ENCODE data around the gene NFYB. TPM values are rescaled to one million over a fixed set of nuclear protein-coding genes. Genes with fewer than 3 reads are reported as not detected.
A peak's percentile ranks its signal among the peaks of the same experiment; 100 is the strongest.

NFYB gene
- total and polyA plus RNA-seq, 7 donors: 15.3 to 91.3 (median 75.2) TPM

GRCh38 chr12:104080764-104081163 is 57.2 kb downstream of the NFYB start:
- intact Hi-C loops (cut with DNase I): no loop called here
- no peak for TF ChIP-seq CTCF (IDR thresholded peaks at IDR 0.05)
- TF ChIP-seq EP300 (IDR thresholded peaks at IDR 0.05): no peak
- no peak for TF ChIP-seq POLR2A (IDR thresholded peaks at IDR 0.05)
- no peak for TF ChIP-seq POLR2AphosphoS5 (IDR thresholded peaks at IDR 0.05)
- DNase-seq: no peak
- Histone ChIP-seq H3K4me3 (no peak overlapping the region), H3K36me3 (peaks cover 0 to 72% (median 16%) of the 10 kb centered on the region in 4 donors), H3K9me3 (no peaks in the 10 kb centered on the region), H3K27ac (no peak overlapping the region), H3K4me1 (peaks cover 0 to 11% (median 2%) of the 10 kb centered on the region in 4 donors), H3K27me3 (no peaks in the 10 kb centered on the region)
- 85 to 87% methylated on average over 1 of the region's 1 CpG for WGBS, 2 donors

GRCh38 chr12:104079024-104079423 is 59.0 kb downstream of the NFYB start:
- H3K36me3 ChIP-seq: peaks cover 0 to 61% (median 16%) of the 10 kb centered on the region in 4 donors
- H3K4me1 ChIP-seq: peaks cover 0 to 11% (median 2%) of the 10 kb centered on the region in 4 donors
- WGBS, 2 donors: 98% methylated on average over 1 of the region's 1 CpG
- no peak for DNase-seq
- TF ChIP-seq EP300 (IDR thresholded peaks at IDR 0.05) (no peak), POLR2A (IDR thresholded peaks at IDR 0.05) (no peak), POLR2AphosphoS5 (IDR thresholded peaks at IDR 0.05) (no peak), CTCF (IDR thresholded peaks at IDR 0.05) (no peak)
- intact Hi-C loops (cut with DNase I): no loop called here
- no peaks in the 10 kb centered on the region for H3K9me3 ChIP-seq
- no peak overlapping the region for H3K4me3 ChIP-seq
- H3K27ac ChIP-seq: no peak overlapping the region
- no peaks in the 10 kb centered on the region for H3K27me3 ChIP-seq

- WGBS, 2 donors: 91 to 100% methylated on average over 1 of the region's 1 CpG
- no peak overlapping the region for H3K27ac ChIP-seq
- no peak for TF ChIP-seq CTCF (IDR thresholded peaks at IDR 0.05)
- TF ChIP-seq POLR2A (IDR thresholded peaks at IDR 0.05): no peak
- TF ChIP-seq EP300 (IDR thresholded peaks at IDR 0.05): no peak
- TF ChIP-seq POLR2AphosphoS5 (IDR thresholded peaks at IDR 0.05): no peak
- no peaks in the 10 kb centered on the region for H3K27me3 ChIP-seq
- H3K9me3 ChIP-seq: no peaks in the 10 kb centered on the region
- no peak overlapping the region for H3K4me3 ChIP-seq
- intact Hi-C loops (cut with DNase I): no loop called here
- DNase-seq: no peak
- peaks cover 0 to 20% (median 4%) of the 10 kb centered on the region in 4 donors for H3K4me1 ChIP-seq
- H3K36me3 ChIP-seq: peaks cover 5 to 62% (median 10%) of the 10 kb centered on the region in 4 donors
Measured at GRCh38 chr12:104073699-104074098, 64.3 kb downstream of the NFYB start.

- H3K27ac ChIP-seq: peak overlapping the region in 1 of 4 donors; percentile 16
- TF ChIP-seq POLR2AphosphoS5 (IDR thresholded peaks at IDR 0.05): no peak
- TF ChIP-seq EP300 (IDR thresholded peaks at IDR 0.05): no peak
- TF ChIP-seq POLR2A (IDR thresholded peaks at IDR 0.05): no peak
- no peak for TF ChIP-seq CTCF (IDR thresholded peaks at IDR 0.05)
- H3K9me3 ChIP-seq: no peaks in the 10 kb centered on the region
- peaks cover 0 to 36% (median 17%) of the 10 kb centered on the region in 4 donors for H3K4me1 ChIP-seq
- H3K27me3 ChIP-seq: no peaks in the 10 kb centered on the region
- intact Hi-C loops (cut with DNase I): no loop called here
- DNase-seq: no peak
- H3K4me3 ChIP-seq: no peak overlapping the region
- WGBS, 2 donors: 93% methylated on average over 2 of the region's 2 CpGs
- H3K36me3 ChIP-seq: peaks cover 5 to 68% (median 12%) of the 10 kb centered on the region in 4 donors
Measured at GRCh38 chr12:104072099-104072498, 65.9 kb downstream of the NFYB start.

Small RNAs within 50 kb of the gene (small RNA-seq; reads per million reads assigned to genes)
- 0 reads per million in 3 donors for gene RNA5SP370

Other genes starting within 250 kb of the NFYB start
- gene HSP90B1, start 207.8 kb downstream of the NFYB start, total RNA-seq: 100 to 1,000 TPM; 206 to 299 (median 222) TPM
- 100 to 1,000 TPM in 2 of 3 donors, 10 to 100 TPM in 1; 50.5 to 528 (median 126) TPM for gene HSP90B1, start 207.8 kb downstream of the NFYB start, polyA plus RNA-seq
- 10 to 100 TPM; 12.8 to 24.1 (median 21.9) TPM for gene TDG, start 172.3 kb downstream of the NFYB start, total RNA-seq
- 10 to 100 TPM; 12.0 to 18.0 (median 17.1) TPM for gene TDG, start 172.3 kb downstream of the NFYB start, polyA plus RNA-seq
- gene GLT8D2, start 88.0 kb downstream of the NFYB start, total RNA-seq: 10 to 100 TPM; 12.5 to 53.2 (median 17.7) TPM
- 1 to 10 TPM; 1.6 to 6.4 (median 4.2) TPM for gene GLT8D2, start 88.0 kb downstream of the NFYB start, polyA plus RNA-seq
- 10 to 100 TPM; 35.7 to 53.6 (median 47.1) TPM for gene HCFC2, start 73.7 kb downstream of the NFYB start, total RNA-seq
- 1 to 10 TPM; 4.9 to 5.6 (median 5.4) TPM for gene HCFC2, start 73.7 kb downstream of the NFYB start, polyA plus RNA-seq
- 100 to 1,000 TPM; 121 to 188 (median 143) TPM for gene TXNRD1, start 77.6 kb upstream of the NFYB start, total RNA-seq
- gene TXNRD1, start 77.6 kb upstream of the NFYB start, polyA plus RNA-seq: 10 to 100 TPM; 55.9 to 89.2 (median 64.0) TPM
- 10 to 100 TPM in 2 of 4 donors, 1 to 10 TPM in 2; 4.6 to 21.9 (median 13.5) TPM for gene EID3, start 165.5 kb upstream of the NFYB start, total RNA-seq
- gene EID3, start 165.5 kb upstream of the NFYB start, polyA plus RNA-seq: 1 to 10 TPM in 2 of 3 donors, under 1 TPM in 1; 0.46 to 2.5 (median 1.2) TPM

All from sigmoid colon (tissue), 7 donors.